Astrocyte of the spinal cord (primary cell): ENCODE results near the gene PANX2.
"Not testable (repeated sequence)": the region's sequence is repeated elsewhere in the genome, so short reads cannot be mapped to it uniquely, and the experiment has no call there.

ENCODE experiments used
- DNase-seq: peaks from one replicate; pipeline ENCODE4 v3.0.0; 2011; ENCODE audit warnings: low read depth, low spot score
- H3K4me3 ChIP-seq: 2 replicates; pipeline ENCODE4 v1.5.1; 2011; ENCODE audit warnings: low read depth, mild to moderate bottlenecking, low read length, moderate library complexity
- in situ Hi-C: cut with HindIII; loops from 2 replicates; pipeline ENCODE4 v1.10.0; 2017; ENCODE audit warnings: low sequenced_read_pairs
- TF ChIP-seq, protein P1 (sequence below): IDR thresholded peaks from 2 replicates; pipeline ENCODE4 v1.5.1; 2012; ENCODE audit warnings: low read depth, mild to moderate bottlenecking, low read length, inconsistent platforms

The PANX2 gene

DNA sequence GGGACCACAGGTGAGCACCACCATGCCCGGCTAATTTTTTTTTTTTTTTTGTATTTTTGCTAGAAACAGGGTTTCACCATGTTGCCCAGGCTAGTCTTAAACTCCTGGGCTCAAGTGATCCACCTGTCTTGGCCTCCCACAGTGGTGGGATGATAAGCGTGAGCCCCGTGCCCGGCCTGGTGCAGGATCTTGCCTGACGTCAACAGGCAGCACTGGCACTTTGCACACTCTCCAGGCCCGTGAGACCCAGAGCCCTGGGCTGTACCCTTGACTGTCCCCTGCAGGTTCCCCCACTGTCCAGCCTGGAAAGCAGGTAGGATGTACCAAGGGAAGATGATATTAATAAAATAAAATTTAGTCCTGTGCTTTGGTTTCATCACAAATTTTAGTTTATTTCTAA lies 29.1 kb upstream of the PANX2 start:
- TF ChIP-seq, protein P1, sequence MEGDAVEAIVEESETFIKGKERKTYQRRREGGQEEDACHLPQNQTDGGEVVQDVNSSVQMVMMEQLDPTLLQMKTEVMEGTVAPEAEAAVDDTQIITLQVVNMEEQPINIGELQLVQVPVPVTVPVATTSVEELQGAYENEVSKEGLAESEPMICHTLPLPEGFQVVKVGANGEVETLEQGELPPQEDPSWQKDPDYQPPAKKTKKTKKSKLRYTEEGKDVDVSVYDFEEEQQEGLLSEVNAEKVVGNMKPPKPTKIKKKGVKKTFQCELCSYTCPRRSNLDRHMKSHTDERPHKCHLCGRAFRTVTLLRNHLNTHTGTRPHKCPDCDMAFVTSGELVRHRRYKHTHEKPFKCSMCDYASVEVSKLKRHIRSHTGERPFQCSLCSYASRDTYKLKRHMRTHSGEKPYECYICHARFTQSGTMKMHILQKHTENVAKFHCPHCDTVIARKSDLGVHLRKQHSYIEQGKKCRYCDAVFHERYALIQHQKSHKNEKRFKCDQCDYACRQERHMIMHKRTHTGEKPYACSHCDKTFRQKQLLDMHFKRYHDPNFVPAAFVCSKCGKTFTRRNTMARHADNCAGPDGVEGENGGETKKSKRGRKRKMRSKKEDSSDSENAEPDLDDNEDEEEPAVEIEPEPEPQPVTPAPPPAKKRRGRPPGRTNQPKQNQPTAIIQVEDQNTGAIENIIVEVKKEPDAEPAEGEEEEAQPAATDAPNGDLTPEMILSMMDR, result no peak
- H3K4me3 ChIP-seq, result no peak overlapping the region
- in situ Hi-C loops, result no loop called here
- DNase-seq, result no peak

DNA sequence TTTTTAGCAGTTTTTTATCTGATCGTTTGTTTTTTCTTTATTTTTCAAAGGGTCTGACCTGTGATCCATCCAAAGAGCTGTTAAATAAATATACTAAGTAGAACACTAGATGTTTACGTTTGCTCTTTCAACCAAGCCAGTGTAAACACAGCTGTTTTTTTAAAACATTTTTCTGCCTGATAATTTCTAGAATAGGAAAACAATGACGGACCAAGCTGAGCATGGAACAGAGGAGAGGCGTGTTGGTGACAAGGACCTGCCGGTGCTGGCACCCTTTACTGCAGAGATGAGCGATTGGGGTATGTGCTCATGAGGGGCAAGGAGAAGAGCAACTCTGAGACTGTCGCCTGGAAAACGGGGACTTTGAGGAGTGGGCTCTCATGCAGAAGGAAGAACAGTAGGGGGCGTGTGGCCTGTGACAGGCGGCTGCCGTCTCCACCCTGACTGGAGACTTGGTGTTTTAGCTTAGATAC lies 28.6 kb upstream of the PANX2 start:
- H3K4me3 ChIP-seq, result no peak overlapping the region
- DNase-seq, result no peak
- TF ChIP-seq, protein P1, result peak; percentile 18
- in situ Hi-C loops, result no loop called here

DNA sequence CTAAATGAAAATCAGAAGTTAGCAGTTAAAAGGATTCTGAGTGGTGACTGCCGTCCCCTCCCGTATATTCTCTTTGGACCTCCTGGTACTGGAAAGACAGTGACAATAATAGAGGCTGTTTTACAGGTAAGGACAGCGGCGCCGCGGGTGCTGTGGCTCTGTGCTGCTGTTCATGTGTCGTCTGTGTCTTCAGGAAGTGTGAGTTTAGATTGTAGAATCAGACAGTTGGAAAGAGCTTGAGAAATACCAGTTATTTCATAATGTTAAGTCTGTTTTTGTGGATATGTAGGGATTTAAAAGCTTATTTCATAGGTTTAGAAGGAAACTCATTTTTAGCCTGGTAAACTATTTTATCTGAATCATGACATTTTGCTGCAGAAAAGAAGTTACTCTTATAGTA lies 27.4 kb upstream of the PANX2 start:
- DNase-seq, result no peak
- H3K4me3 ChIP-seq, result no peak overlapping the region
- in situ Hi-C loops, result no loop called here
- TF ChIP-seq, protein P1, result no peak

DNA sequence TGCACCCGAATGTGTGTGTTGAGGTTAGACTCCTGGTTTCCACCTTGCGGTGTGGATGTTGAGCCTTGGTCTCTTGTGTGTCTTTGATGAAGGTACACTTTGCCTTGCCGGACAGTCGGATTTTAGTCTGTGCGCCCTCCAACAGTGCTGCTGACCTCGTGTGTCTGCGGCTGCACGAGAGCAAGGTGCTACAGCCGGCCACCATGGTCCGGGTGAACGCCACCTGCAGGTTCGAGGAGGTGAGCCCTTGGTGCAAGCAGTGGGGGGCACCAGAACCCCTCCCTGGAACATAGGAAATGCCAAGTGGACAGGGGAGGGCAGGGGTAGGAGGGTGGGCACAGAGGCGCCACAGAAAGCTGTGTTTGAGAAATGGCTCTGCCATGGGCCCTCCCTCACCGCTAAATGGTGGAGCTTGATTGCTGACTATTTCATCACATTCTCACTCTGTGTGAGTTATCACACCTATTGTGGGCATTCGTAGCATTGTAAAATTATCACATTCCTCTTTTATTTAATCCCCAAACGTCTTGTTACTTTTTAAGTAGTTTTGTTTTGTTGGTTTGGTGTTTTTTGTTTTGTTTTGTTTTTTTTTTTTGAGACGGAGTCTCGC lies 26.4 kb upstream of the PANX2 start:
- in situ Hi-C loops, result no loop called here
- H3K4me3 ChIP-seq, result no peak overlapping the region
- TF ChIP-seq, protein P1, result no peak
- DNase-seq, result no peak

DNA sequence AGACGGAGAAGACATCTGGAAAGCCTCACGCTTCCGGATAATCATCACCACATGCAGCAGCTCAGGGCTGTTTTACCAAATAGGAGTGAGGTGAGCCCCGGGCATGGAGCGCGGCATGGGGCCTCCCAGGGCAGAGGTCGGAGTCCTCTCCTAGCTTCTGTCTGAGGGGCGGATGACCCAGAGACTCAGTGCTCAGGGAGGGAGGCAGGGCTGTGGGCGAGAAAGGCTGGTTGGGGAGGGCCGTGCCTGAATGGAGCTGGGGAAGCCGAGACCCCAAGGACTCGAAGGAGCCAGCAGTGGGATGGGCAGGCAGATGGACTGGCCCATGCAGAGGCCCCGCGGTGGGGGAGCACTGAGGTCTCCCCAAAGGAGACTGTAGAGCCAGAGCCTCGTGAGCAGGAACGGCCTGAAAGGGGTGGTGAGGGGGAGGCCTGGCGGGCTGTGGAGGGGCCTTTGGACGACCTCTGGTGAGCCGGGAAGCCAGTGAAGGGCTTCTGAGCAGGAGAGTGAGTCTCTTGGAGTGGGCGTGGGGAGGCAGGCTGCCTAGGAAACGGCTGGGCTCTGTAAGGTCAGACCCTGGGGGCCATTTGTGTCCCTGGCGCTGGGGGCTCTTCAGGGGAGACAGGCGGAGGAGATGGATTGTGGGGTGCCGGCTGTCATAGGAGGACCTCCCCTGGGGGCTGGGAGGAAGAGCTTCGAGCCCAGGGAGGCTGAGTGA lies 24.7 kb upstream of the PANX2 start:
- in situ Hi-C loops, result no loop called here
- no peak for DNase-seq
- TF ChIP-seq, protein P1, result no peak

DNA sequence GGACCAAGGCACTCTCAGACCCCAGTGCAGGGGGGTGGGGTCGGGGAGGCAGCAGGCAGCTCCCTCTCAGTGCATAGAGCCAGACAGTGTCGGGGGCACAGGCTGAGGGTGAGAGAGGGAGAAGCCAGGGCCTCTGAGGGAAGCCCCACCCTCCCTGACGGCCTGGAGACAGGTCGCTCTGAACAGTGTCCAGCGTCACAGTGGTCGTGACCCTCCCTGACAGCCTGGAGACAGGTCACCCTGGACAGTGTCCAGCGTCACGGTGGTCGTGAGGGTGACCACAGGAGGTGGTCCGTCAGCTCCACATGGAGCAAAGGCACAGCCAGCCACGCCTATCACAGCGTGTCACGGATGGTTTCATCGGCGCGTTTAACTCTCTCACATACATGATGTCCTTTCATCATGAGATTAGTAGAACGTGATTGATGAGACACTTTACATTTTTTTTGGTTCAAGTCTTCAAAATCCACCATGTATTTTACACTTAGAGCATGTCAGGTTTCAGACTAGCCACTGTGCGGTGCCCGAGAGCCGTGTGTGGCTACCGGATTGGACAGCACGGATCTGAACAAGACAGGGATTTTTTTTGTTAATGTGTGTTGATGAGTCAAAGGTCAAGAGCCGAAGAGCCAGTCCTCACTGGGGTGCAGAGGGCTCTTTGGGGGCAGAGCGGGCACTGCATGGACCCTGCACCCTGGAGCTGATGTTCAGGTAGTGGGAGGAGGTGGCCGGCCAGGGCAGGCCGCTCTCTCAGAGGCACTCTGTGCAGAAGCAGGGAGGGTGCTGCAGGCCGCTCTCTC lies 23.9 kb upstream of the PANX2 start:
- TF ChIP-seq, protein P1, result peak; percentile 88
- H3K4me3 ChIP-seq, result no peak overlapping the region
- in situ Hi-C loops, result no loop called here
- peak; percentile 53 for DNase-seq

More for the DNA sequence above, 24.7 kb upstream of the PANX2 start:
- no peak overlapping the region for H3K4me3 ChIP-seq

DNA sequence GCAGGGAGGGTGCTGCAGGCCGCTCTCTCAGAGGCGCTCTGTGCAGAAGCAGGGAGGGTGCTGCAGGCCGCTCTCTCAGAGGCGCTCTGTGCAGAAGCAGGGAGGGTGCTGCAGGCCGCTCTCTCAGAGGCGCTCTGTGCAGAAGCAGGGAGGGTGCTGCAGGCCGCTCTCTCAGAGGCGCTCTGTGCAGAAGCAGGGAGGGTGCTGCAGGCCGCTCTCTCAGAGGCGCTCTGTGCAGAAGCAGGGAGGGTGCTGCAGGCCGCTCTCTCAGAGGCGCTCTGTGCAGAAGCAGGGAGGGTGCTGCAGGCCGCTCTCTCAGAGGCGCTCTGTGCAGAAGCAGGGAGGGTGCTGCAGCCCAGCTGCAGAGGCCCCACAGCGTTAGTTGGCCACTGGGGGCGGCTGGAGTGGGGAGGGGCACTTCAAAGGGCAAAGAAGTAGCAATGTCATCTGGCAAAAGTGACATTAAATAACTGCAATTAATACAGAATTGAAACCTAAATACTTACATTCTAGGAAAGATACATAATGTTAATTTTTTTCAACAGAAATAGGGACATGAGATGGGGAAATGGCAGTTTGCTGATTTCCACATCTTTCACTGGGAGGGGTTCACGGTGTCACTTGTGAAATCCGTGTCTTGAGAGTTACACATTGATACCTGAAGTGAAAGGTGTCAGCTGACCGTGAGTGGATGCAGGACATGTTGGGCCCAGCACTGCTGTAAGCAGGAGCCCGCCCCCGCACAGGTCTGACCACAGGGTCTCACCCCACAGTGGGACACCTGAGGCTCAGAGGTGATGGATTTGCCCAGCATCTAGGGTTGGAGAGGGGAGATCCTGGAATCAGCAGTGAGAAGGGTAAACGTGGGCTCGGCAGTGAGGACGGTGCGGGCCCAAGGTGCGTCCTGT lies 23.0 kb upstream of the PANX2 start:
- in situ Hi-C loops, DNase-seq, H3K4me3 ChIP-seq: not testable (repeated sequence)
